GM10847 (cell line): ENCODE results near the gene RBBP9.

ENCODE experiments used
- POLR2A ChIP-seq: IDR thresholded peaks from 2 replicates; pipeline ENCODE4 v1.6.1; 2011; ENCODE audit not compliant: insufficient read length; ENCODE audit errors: extremely low read depth

The RBBP9 gene

DNA sequence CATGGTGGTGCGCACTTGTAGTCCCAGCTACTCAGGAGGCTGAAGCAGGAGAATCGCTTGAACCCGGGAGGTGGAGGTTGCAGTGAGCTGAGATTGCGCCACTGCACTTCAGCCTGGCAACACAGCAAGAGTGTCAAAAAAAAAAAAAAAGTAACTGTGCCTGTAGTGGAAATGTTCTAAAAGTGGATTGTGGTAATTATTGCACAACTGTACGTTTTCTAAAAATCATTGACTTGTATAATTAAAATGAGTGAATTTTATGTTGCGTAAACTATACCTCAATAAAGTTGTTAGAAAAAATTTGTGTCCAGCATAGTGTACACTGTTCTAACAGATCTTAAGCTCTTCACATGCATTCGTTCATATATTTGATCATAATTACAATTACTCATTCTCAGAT lies 16.2 kb upstream of the RBBP9 start:
- TF ChIP-seq POLR2A, result no peak

- no peak for TF ChIP-seq POLR2A
Observed at GRCh38 chr20:18511571-18511970, 14.5 kb upstream of the RBBP9 start.

DNA sequence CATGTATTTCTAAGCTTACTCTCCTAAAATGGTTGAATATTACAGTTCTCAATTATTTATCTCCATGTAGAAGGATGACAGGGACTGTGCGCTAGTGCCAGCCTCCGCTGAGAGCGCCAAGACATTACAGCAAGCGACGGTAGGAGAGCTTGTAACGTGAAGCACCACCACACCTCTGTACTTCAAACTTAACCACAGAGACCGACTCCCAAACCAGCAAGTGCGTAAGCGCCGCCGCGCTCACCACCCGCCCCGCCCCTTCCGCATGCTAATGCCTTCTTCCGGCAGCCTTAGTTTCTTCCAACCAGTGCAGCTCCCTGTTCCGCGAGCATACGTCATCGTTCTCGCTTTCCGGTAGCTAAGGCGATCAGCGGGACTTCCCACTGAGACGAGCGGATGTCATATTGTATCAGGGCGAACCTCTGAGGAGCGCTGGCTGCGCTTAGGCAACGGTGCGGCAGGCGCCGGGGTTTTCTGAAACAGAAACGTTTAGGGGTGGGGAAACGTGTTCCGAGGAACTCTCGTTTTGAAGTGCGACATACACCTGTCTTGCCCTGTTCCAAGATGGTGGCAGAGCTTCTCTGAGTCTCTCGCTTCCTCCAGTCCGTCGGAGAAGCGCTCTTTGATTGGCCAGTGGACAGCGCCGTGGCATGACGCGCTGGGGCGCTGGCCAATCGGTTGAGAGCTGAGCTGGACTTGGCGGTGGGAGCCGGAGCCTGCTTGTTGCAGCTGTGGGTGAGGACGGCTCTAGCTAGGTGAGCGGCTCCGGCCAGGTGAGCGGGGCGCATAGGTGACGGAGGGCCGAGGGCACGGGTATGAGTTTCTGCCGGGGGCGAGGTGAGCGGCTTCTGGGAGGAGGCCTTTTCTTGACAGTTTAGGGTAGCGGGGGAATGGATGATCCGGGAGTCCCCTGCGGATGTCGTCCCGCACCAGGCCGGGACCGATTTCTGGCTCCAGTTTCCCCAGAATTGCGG lies 10.5 kb upstream of the RBBP9 start, which contains the start of gene SEC23B:
Gene SEC23B, plus strand, starts transcription at position 723 of the 974 bp plus-strand sequence. CDS start 2,896 bp downstream, outside the sequence.
- TF ChIP-seq POLR2A, result peak; percentile 88

DNA sequence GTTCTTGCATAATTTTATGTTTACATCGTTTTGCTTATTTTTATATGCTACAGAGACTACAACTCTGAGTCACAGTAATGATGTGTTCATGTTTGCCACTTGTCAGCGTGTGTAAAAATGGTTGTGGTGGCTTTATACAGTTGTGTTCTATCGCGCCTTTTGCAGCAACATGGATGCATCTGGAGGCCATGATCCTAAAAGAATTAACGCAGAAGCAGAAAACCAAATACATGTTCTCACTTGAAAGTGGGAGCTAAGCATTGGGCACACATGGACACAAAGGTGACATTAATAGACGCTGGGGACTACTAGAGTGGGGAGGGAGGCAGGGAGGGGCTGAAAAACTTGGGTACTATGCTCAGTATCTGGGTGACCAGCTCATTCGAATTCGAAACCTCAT lies 9.7 kb upstream of the RBBP9 start:
- no peak for TF ChIP-seq POLR2A

DNA sequence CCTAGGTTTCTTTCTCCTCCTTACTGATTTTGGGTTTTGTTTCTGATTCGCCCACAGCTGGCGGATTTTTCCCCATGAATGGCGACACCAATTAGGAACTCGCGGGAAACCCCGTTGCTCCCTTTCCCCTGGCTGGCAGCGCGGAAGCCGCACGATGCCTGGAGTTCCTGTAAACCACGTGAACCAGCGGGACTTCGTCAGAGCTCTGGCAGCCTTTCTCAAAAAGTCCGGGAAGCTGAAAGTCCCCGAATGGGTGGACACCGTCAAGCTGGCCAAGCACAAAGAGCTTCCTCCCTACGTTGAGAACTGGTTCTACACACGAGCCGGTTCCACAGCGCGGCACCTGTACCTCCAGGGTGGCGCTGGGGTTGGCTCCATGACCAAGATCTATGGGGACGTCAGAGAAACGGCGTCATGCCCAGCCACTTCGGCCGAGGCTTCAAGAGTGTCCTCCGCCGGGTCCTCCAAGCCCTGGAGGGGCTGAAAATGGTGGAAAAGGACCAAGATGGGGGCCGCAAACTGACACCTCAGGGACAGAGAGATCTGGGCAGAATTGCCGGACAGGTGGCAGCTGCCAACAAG lies 7.5 kb upstream of the RBBP9 start:
- no peak for TF ChIP-seq POLR2A

- no peak for TF ChIP-seq POLR2A
Observed at GRCh38 chr20:18497603-18498002, 578 bp upstream of the RBBP9 start.

GRCh38 chr20:18496042-18496441 lies 983 bp downstream of the RBBP9 start:
- TF ChIP-seq POLR2A, result no peak

- TF ChIP-seq POLR2A, result no peak
Observed at GRCh38 chr20:18488301-18488700, 8.7 kb downstream of the RBBP9 start.

DNA sequence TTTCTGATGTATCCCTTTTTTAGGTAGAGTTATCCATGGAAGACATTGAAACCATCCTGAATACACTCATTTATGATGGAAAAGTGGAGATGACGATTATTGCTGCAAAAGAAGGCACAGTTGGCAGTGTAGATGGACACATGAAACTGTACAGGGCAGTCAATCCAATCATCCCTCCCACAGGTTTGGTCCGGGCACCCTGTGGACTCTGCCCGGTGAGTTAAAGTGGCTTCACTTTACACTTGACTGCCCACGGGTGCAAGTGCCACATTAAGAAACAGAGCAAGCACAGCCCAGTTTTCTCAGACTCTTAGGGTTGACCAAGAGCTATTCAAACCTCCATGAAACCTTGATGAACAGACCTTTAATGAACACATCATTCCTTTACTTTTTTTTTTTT lies 15.4 kb downstream of the RBBP9 start:
- TF ChIP-seq POLR2A, result no peak

DNA sequence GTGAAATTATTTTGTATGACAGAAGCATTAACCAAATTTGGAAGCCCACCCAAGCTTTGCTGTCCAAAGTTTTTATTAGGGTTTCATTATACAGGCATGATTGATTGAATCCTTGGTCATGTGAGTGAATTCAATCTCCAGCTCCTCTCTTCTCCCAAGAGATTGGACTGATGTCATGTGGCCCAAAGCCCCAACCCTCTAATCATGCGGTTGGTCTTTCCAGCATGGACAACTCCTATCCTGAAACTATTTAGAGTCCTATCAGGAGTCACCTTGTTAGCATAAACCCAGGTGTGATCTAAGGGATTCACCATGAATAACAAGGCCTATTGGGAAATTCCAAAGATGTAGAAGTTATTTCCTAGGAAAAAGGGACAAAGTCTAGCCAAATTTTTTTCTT lies 19.2 kb downstream of the RBBP9 start:
- no peak for TF ChIP-seq POLR2A

DNA sequence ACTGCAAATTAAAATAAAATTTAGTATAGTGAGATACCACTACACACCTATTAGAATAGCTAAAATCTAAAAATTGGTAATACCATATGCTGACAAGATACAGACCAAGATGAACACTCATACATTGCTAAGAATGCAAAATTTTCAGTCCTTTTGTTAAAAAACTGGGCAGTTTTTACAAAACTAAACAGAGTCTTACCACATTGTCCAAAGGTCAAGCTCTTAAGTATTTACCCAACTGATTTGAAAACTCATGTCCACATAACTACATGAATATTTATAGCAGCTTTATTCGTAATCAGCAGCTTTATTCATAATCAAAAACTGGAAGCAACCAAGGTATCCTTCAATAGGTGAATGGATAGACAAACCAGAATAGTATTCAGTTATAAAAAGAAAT lies 19.8 kb downstream of the RBBP9 start:
- no peak for TF ChIP-seq POLR2A

DNA sequence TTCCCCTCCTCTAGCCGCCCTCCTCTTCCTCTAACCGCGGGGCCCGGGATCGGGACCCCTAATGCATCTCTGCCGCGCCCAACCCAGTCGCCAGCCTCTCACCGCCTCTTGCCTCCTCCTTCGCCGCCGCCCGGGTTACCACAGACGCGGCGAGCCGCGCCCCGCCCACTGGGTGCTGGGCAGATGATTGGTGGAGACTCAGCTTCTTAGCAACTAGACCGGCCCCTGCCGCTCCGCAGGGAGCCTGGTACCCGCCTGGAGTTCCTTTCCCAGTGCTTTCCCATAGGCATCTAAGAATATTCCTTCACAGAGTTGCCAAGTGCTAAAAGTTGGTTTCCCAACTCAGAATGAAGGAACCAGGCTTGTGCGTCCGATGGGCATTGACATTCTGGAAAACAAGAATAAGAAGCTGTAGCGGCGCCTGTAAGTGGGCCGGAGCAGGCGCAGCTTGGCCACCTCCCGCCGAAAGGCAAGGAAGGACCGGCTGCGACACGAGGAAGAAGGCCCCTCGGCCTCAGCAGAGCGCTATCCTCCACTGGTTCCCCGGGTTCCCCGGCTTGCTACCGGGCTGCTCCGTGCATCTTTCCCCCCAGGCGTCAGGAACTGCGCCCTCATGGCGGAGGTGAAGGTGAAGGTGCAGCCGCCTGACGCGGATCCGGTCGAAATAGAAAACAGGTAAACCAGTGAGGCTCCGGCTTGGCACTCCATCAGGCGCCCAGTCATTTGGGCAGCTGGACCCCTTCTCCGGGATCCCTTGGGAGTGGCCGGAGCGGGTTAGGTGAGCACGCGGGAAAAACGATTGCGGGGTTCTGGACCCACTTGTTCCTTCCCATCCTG lies 29.9 kb downstream of the RBBP9 start, which contains the start of the genes DZANK1 and POLR3F:
Gene DZANK1, minus strand, starts transcription at position 137 of the 837 bp plus-strand sequence. CDS start 1,672 bp downstream, outside the sequence.
Gene POLR3F, plus strand, starts transcription at position 497 of the 837 bp plus-strand sequence. Its CDS starts 117 bp downstream, at position 614.
- TF ChIP-seq POLR2A, result peak; percentile 42

DNA sequence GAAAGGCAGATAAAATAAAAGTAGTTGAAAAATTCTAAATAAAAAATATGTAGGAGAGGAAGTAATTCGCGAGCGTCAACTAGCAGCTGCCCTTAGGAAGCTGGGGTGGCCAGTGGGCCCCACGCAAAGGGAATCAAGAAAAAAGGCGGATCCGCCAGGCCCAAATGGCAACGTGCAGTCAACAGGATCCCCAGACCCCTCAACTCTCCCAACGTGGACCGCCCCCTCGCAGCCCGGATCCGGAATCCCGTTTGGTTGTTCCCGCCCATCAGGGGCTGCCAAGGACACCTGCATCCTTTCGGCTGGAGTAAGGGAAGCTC lies 30.5 kb downstream of the RBBP9 start:
- no peak for TF ChIP-seq POLR2A

GRCh38 chr20:18465536-18466200 lies 31.4 kb downstream of the RBBP9 start:
- TF ChIP-seq POLR2A, result no peak

DNA sequence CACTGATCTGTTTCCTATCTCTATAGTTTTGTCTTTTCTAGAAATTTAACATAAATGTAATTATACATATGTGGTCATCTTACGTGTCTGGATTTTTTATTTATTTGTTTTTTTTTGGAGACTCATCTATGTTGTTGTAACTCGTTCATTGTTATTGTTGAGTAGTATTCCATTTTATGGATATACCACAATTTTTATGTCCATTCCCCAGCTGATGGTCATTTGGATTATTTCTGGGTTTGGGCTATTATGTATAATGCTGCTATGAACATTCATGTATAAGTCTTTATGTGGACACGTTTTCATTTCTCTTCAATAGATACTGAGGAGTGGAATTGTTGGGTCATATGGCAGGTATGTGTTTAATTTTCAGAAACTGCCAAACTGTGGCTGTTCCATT lies 40.4 kb downstream of the RBBP9 start:
- TF ChIP-seq POLR2A, result no peak
